Ectodermal cell (in vitro differentiated cells): ENCODE measurements around the gene RNASE4.
A peak's percentile ranks its signal among the peaks of the same experiment; 100 is the strongest.

Source experiments
- H3K27ac ChIP-seq: 2 replicates; pipeline ENCODE4 v1.7.0; 2013; ENCODE audit warnings: mild to moderate bottlenecking, low read depth, low read length; ENCODE audit not compliant: insufficient read depth, poor library complexity, severe bottlenecking
- H3K27me3 ChIP-seq: 2 replicates; pipeline ENCODE4 v1.7.0; 2013; ENCODE audit warnings: mild to moderate bottlenecking, low read length; ENCODE audit not compliant: insufficient read depth, control insufficient read depth, poor library complexity, severe bottlenecking
- H3K36me3 ChIP-seq: one replicate; pipeline ENCODE4 v1.7.0; 2013; ENCODE audit warnings: low read length; ENCODE audit not compliant: control insufficient read depth, insufficient read depth
- H3K4me1 ChIP-seq: one replicate; pipeline ENCODE4 v1.7.0; 2013; ENCODE audit warnings: low read length; ENCODE audit not compliant: control insufficient read depth, insufficient read depth
- H3K4me3 ChIP-seq: 2 replicates; pipeline ENCODE4 v1.7.0; 2013; ENCODE audit warnings: low read depth, low read length, control low read depth; ENCODE audit not compliant: insufficient read depth
- H3K9me3 ChIP-seq: 2 replicates; pipeline ENCODE4 v1.7.0; 2013; ENCODE audit warnings: mild to moderate bottlenecking, low read length, moderate library complexity; ENCODE audit not compliant: control insufficient read depth
- WGBS, 2 experiments: methylation state at CpG; one replicate each; pipeline ENCODE4 v1.1.7; 2013; ENCODE audit warnings: missing lambda C conversion rate in 2 of 2; 5-methylcytosine and 5-hydroxymethylcytosine counted together

RNASE4 gene

GRCh38 chr14:20671597-20672283 is 12.6 kb upstream of the RNASE4 start:
- Histone ChIP-seq H3K9me3 (no peaks in the 10 kb centered on the region), H3K36me3 (no peaks in the 10 kb centered on the region), H3K4me1 (no peaks in the 10 kb centered on the region), H3K4me3 (no peak overlapping the region), H3K27me3 (no peaks in the 10 kb centered on the region), H3K27ac (no peak overlapping the region)
- 88 to 91% methylated on average over 4 of the region's 4 CpGs for WGBS, 2 experiments

- Histone ChIP-seq H3K9me3 (no peaks in the 10 kb centered on the region), H3K36me3 (no peaks in the 10 kb centered on the region), H3K27ac (no peak overlapping the region), H3K4me3 (no peak overlapping the region), H3K27me3 (no peaks in the 10 kb centered on the region), H3K4me1 (peaks cover 3% of the 10 kb centered on the region)
- 89 to 92% methylated on average over 2 of the region's 2 CpGs for WGBS, 2 experiments
Observed at GRCh38 chr14:20675669-20676068, 8.7 kb upstream of the RNASE4 start.

- no peaks in the 10 kb centered on the region for H3K9me3 ChIP-seq
- H3K36me3 ChIP-seq: no peaks in the 10 kb centered on the region
- H3K4me1 ChIP-seq: peaks cover 4% of the 10 kb centered on the region
- H3K27ac ChIP-seq: no peak overlapping the region
- H3K4me3 ChIP-seq: no peak overlapping the region
- no peaks in the 10 kb centered on the region for H3K27me3 ChIP-seq
- WGBS, 2 experiments: 81 to 93% methylated on average over 2 of the region's 2 CpGs
Observed at GRCh38 chr14:20676072-20676471, 8.3 kb upstream of the RNASE4 start.

- H3K27ac ChIP-seq: no peak overlapping the region
- no peaks in the 10 kb centered on the region for H3K36me3 ChIP-seq
- H3K4me1 ChIP-seq: peaks cover 4% of the 10 kb centered on the region
- H3K27me3 ChIP-seq: no peaks in the 10 kb centered on the region
- WGBS, 2 experiments: 81 to 84% methylated on average over 1 of the region's 1 CpG
- H3K9me3 ChIP-seq: no peaks in the 10 kb centered on the region
- no peak overlapping the region for H3K4me3 ChIP-seq
Observed at GRCh38 chr14:20679907-20680306, 4.5 kb upstream of the RNASE4 start.

- Histone ChIP-seq H3K27me3 (peaks cover 2% of the 10 kb centered on the region), H3K27ac (no peak overlapping the region), H3K9me3 (no peaks in the 10 kb centered on the region), H3K4me3 (peak overlapping the region; percentile 99), H3K4me1 (peaks cover 4% of the 10 kb centered on the region), H3K36me3 (no peaks in the 10 kb centered on the region)
- WGBS, 2 experiments: 82 to 88% methylated on average over 7 of the region's 8 CpGs
Observed at GRCh38 chr14:20680363-20680762, 4.0 kb upstream of the RNASE4 start.

GRCh38 chr14:20680843-20681347 is 3.5 kb upstream of the RNASE4 start:
- peak overlapping the region; percentile 99 for H3K4me3 ChIP-seq
- H3K27me3 ChIP-seq: peaks cover 5% of the 10 kb centered on the region
- WGBS, 2 experiments: 24 to 28% methylated on average over 7 of the region's 7 CpGs
- H3K27ac ChIP-seq: no peak overlapping the region
- no peaks in the 10 kb centered on the region for H3K36me3 ChIP-seq
- peaks cover 4% of the 10 kb centered on the region for H3K4me1 ChIP-seq
- no peaks in the 10 kb centered on the region for H3K9me3 ChIP-seq

- H3K4me3 ChIP-seq: peak overlapping the region; percentile 99
- no peaks in the 10 kb centered on the region for H3K36me3 ChIP-seq
- 1% methylated on average over 25 of the region's 25 CpGs for WGBS, 2 experiments
- H3K27me3 ChIP-seq: peaks cover 9% of the 10 kb centered on the region
- H3K4me1 ChIP-seq: peaks cover 4% of the 10 kb centered on the region
- H3K9me3 ChIP-seq: no peaks in the 10 kb centered on the region
- H3K27ac ChIP-seq: peak overlapping the region; percentile 87
Observed at GRCh38 chr14:20681348-20682126, 2.8 kb upstream of the RNASE4 start.

- 1 to 2% methylated on average over 11 of the region's 11 CpGs for WGBS, 2 experiments
- Histone ChIP-seq H3K4me1 (peaks cover 4% of the 10 kb centered on the region), H3K4me3 (peak overlapping the region; percentile 99), H3K36me3 (no peaks in the 10 kb centered on the region), H3K27me3 (peaks cover 9% of the 10 kb centered on the region), H3K27ac (peak overlapping the region; percentile 87), H3K9me3 (no peaks in the 10 kb centered on the region)
Observed at GRCh38 chr14:20682127-20682434, 2.3 kb upstream of the RNASE4 start.

GRCh38 chr14:20682435-20683124 is 1.8 kb upstream of the RNASE4 start:
- Histone ChIP-seq H3K4me3 (peak overlapping the region; percentile 99), H3K36me3 (no peaks in the 10 kb centered on the region), H3K27me3 (peaks cover 9% of the 10 kb centered on the region), H3K4me1 (peaks cover 4% of the 10 kb centered on the region), H3K27ac (peak overlapping the region; percentile 87), H3K9me3 (no peaks in the 10 kb centered on the region)
- 0% methylated on average over 37 to 40 of the region's 40 CpGs for WGBS, 2 experiments
